Glutamatergic neuron (in vitro differentiated cells): ENCODE measurements around the gene NUBP1. TPM values are rescaled to one million over a fixed set of nuclear protein-coding genes. Genes with fewer than 3 reads are reported as not detected.
A peak's percentile ranks its signal among the peaks of the same experiment; 100 is the strongest.

Experiments used
- DNase-seq: peaks from one replicate; pipeline ENCODE4 v3.0.0; 2022
- H3K27ac Mint-ChIP-seq: one replicate; pipeline ENCODE4 v1.8.0; 2020; ENCODE audit warnings: mild to moderate bottlenecking, mixed read lengths, inconsistent platforms; ENCODE audit not compliant: unreplicated experiment
- H3K27me3 Mint-ChIP-seq: one replicate; pipeline ENCODE4 v1.8.0; 2020; ENCODE audit warnings: mild to moderate bottlenecking, moderate library complexity, mixed read lengths, inconsistent platforms; ENCODE audit not compliant: unreplicated experiment
- H3K36me3 Mint-ChIP-seq: one replicate; pipeline ENCODE4 v1.8.0; 2020; ENCODE audit warnings: mild to moderate bottlenecking, mixed read lengths, inconsistent platforms; ENCODE audit not compliant: unreplicated experiment
- H3K4me1 Mint-ChIP-seq: one replicate; pipeline ENCODE4 v1.8.0; 2020; ENCODE audit warnings: mild to moderate bottlenecking, low read depth, mixed read lengths, inconsistent platforms; ENCODE audit not compliant: unreplicated experiment
- H3K4me3 Mint-ChIP-seq: one replicate; pipeline ENCODE4 v1.8.0; 2020; ENCODE audit warnings: mild to moderate bottlenecking, mixed read lengths, inconsistent platforms; ENCODE audit not compliant: unreplicated experiment
- H3K9me3 Mint-ChIP-seq: one replicate; pipeline ENCODE4 v1.8.0; 2020; ENCODE audit warnings: mild to moderate bottlenecking, moderate library complexity, mixed read lengths, inconsistent platforms; ENCODE audit not compliant: unreplicated experiment
- long read RNA-seq: library from polyadenylated mRNA; unstranded; transcript quantifications from one replicate; pipeline ENCODE4 v2.0.0, GENCODE V29; 2020; ENCODE audit not compliant: unreplicated experiment
- total RNA-seq: library from RNA; stranded (reverse); fragmentation: NEBNext Ultra II Directional; extraction: Animal tissue kit (Norgen Biotek cat#: 25700); gene quantifications from one replicate; pipeline ENCODE4 v1.2.1, GENCODE V29; 2021; ENCODE audit not compliant: unreplicated experiment
- TF ChIP-seq, protein P1 (sequence below): fragments of 200-600 bp; sonication (generic); IDR thresholded peaks from one replicate; pipeline ENCODE4 v1.5.0; 2021; ENCODE audit not compliant: partially characterized antibody, unreplicated experiment

The NUBP1 gene
- 23.2 TPM for total RNA-seq
- long read RNA-seq, transcript NUBP1-201 (11 exons, 1,228 nt): major isoform, 11 of 16 reads
- long read RNA-seq, partial matches to known transcripts: 2 of 16 reads
- long read RNA-seq, other reads (novel, unspliced or antisense): 3 of 16 reads

DNA sequence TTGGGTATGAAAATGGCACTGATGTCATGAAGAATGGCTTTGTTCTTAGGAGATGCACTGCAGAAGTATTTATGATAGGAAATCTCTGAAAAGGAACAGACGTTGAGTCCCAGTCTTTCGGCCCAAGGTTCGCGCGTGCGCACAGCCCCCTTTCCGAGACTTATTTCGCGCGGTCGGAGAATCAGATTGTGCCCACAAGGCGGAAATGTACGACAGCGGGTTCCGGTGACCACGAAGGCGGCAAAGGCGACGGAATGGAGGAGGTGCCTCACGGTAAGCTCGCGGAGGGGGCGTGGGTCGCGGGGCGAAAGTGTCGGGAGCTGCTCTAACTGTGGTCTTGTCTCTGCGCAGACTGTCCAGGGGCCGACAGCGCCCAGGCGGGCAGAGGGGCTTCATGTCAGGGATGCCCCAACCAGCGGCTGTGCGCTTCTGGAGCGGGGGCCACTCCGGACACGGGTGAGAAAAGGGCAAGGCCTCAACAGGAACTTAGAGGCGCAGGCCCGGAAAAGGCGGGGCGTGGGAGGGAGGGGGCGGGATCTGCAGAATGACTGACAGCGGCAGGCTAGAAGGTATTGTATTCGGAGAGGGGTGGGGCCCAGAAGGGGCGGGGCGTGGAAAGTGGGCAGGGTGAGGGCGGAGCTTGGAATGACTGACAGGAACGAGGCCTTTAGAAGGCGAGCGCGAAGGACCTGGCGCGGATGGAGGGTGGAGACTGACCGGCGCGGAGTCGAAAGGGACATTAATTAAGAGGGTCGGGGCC, at the start of gene NUBP1:
NUBP1 (plus strand) TSS at position 233 of the 760 bp plus-strand sequence; CDS start at position 255, 22 bp downstream.
- H3K4me3 Mint-ChIP-seq: peak within 1 kb of the TSS; percentile 97
- H3K4me1 Mint-ChIP-seq: peaks cover 13% of the 10 kb centered on the region
- H3K27me3 Mint-ChIP-seq: peaks cover 6% of the 10 kb centered on the region
- DNase-seq: peak; percentile 99
- H3K36me3 Mint-ChIP-seq: no peaks in the 10 kb centered on the region
- TF ChIP-seq, protein P1, sequence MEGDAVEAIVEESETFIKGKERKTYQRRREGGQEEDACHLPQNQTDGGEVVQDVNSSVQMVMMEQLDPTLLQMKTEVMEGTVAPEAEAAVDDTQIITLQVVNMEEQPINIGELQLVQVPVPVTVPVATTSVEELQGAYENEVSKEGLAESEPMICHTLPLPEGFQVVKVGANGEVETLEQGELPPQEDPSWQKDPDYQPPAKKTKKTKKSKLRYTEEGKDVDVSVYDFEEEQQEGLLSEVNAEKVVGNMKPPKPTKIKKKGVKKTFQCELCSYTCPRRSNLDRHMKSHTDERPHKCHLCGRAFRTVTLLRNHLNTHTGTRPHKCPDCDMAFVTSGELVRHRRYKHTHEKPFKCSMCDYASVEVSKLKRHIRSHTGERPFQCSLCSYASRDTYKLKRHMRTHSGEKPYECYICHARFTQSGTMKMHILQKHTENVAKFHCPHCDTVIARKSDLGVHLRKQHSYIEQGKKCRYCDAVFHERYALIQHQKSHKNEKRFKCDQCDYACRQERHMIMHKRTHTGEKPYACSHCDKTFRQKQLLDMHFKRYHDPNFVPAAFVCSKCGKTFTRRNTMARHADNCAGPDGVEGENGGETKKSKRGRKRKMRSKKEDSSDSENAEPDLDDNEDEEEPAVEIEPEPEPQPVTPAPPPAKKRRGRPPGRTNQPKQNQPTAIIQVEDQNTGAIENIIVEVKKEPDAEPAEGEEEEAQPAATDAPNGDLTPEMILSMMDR: no peak
- peaks cover 3% of the 10 kb centered on the region for H3K9me3 Mint-ChIP-seq
- H3K27ac Mint-ChIP-seq: peak within 1 kb of the TSS; percentile 95

DNA sequence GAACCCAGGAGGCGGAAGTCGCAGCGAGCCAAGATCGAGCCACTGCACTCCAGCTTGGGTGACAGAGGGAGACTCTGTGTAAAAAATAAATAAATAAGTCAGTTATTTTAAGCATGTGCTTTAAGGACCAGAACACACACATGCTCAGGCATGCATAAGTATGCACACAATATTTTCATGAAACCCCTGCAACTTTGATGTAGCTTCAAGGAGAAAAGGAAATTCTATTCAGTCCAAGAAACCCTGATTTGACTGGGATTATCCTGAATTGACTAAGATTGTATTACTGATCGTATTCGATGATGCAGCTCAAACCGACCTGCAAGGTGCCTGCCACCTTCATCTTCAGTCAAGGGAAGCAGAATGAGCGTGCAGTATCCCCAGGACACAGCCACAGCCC, 49.8 kb upstream of the NUBP1 start:
- H3K4me3 Mint-ChIP-seq: no peak overlapping the region

DNA sequence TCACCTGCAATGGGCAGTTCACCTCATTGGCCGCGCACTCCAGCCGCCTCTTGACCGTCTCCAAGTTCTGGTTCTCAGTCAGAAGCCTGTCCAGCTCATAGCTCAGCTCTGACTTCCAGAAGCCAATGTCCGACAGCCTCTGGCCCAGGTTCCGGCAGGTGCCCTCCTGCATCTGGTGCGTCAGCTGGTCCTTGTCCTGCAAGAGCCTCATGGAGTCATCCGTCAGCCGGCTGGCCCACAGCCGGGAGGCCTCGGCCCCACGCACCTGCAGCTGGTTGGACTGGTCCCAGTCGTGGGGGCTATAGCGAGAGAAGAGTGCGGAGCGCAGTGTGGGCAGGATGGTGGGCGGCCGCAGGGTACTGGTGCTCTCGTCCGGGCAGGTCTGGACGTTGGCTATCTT, 49.3 kb upstream of the NUBP1 start:
- H3K9me3 Mint-ChIP-seq: peaks cover 3% of the 10 kb centered on the region
- no peaks in the 10 kb centered on the region for H3K4me1 Mint-ChIP-seq
- no peak for DNase-seq
- H3K4me3 Mint-ChIP-seq: no peak overlapping the region
- H3K36me3 Mint-ChIP-seq: peaks cover 5% of the 10 kb centered on the region
- no peaks in the 10 kb centered on the region for H3K27me3 Mint-ChIP-seq
- no peak overlapping the region for H3K27ac Mint-ChIP-seq
- TF ChIP-seq, protein P1: no peak

More for the DNA sequence above, 49.8 kb upstream of the NUBP1 start:
- Mint-ChIP-seq H3K36me3 (peaks cover 5% of the 10 kb centered on the region), H3K9me3 (peaks cover 3% of the 10 kb centered on the region), H3K27me3 (no peaks in the 10 kb centered on the region), H3K4me1 (no peaks in the 10 kb centered on the region), H3K27ac (no peak overlapping the region)
- TF ChIP-seq, protein P1: no peak
- no peak for DNase-seq

DNA sequence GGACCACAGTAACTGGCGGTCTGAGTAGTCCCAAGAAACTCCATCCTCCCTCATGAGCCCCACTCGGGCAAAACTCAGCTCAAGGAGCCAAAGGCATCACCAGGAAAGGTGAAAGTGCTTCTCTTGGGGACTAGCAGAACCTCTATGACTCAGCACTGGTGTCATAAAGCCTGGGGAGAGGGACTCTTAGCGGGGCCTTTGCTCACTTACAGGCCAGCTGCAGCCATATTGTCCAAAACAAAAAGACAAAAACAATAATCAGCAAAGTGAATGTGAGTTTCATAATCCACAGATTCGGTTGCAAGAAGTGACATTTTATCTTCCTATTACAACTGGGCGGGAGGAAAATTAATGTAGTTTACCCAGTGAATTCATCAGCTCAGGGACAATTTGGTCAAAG, 48.8 kb upstream of the NUBP1 start, which contains the start of gene TEKT5:
TEKT5 (minus strand) TSS at position 101 of the 400 bp plus-strand sequence; CDS start at position 44, 57 bp downstream.
- peaks cover 3% of the 10 kb centered on the region for H3K9me3 Mint-ChIP-seq
- H3K36me3 Mint-ChIP-seq: peaks cover 5% of the 10 kb centered on the region
- TF ChIP-seq, protein P1: no peak

DNA sequence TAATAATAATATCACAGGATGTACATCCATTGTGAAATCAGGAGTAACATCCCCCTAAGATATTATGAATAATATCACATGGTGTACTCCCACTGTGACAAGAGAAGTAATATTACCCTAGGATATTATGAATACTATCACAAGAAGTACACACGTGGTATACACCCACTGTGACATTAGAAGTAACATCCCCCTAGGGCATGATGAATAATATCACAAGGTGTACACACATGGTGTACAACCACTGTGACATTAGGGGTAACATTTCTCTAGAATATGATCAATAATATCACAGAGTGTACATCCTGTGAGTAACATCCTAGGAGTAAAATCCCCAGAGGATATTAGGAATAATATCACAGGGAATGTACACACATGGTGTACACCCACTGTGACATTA, 43.9 kb upstream of the NUBP1 start:
- H3K27ac Mint-ChIP-seq: no peak overlapping the region
- no peaks in the 10 kb centered on the region for H3K36me3 Mint-ChIP-seq
- DNase-seq: no peak
- H3K27me3 Mint-ChIP-seq: no peaks in the 10 kb centered on the region
- TF ChIP-seq, protein P1: no peak
- H3K4me1 Mint-ChIP-seq: no peaks in the 10 kb centered on the region
- H3K9me3 Mint-ChIP-seq: no peaks in the 10 kb centered on the region
- H3K4me3 Mint-ChIP-seq: no peak overlapping the region

More for the DNA sequence above, 48.8 kb upstream of the NUBP1 start, which contains the start of gene TEKT5:
- H3K4me1 Mint-ChIP-seq: no peaks in the 10 kb centered on the region
- no peak within 1 kb of the TSS for H3K4me3 Mint-ChIP-seq
- no peak for DNase-seq
- H3K27me3 Mint-ChIP-seq: no peaks in the 10 kb centered on the region
- no peak within 1 kb of the TSS for H3K27ac Mint-ChIP-seq
